ENCODE data around the gene CACNG7.

CACNG7 gene

DNA sequence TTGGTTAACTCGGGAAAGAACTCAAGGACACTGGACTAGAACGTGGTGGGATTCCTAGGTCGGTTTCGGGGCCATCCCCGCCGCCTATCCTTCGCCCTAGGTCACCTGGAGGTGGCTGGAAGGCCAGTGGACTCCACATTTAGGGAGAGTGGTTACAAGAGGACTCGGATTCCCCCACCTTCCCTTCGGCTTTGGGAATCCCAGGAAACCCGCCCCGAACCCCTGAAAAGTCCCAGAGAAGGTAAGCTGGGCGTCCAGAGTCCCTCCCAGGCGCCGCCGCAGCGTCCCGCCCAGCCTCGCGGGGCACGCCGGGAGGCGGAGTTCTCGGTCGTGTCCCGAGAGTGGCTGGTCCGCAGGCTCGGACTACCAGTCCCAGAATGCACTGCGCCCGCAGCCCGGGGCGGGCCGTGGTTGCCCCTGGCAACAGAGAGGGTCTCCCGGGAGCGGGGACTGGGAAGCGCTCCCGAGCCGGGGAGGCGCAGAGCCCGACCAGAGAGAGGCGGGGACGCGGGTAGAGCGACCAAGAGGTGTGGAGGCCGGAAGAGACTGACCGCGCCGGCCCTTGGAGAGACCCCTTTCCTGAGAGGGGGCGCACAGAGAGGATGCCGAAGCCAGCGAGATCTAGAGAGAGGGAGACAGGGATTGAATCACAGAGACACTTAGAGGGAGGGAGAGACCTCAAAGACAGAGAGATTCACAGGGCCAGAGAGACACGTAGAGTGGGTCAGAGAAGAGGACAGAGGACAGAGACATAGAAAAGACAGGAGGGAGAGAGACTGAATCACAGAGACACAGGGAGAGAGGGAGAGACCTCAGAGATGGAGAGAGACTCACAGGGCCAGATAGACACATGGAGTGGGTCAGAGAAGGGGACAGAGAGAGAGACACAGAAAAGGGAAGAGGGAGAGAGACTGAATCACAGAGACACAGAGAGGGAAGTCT, 29.7 kb upstream of the CACNG7 start:
- peak; percentile 98 for DNase-seq (ENCODE audit: low read depth, low spot score)

DNA sequence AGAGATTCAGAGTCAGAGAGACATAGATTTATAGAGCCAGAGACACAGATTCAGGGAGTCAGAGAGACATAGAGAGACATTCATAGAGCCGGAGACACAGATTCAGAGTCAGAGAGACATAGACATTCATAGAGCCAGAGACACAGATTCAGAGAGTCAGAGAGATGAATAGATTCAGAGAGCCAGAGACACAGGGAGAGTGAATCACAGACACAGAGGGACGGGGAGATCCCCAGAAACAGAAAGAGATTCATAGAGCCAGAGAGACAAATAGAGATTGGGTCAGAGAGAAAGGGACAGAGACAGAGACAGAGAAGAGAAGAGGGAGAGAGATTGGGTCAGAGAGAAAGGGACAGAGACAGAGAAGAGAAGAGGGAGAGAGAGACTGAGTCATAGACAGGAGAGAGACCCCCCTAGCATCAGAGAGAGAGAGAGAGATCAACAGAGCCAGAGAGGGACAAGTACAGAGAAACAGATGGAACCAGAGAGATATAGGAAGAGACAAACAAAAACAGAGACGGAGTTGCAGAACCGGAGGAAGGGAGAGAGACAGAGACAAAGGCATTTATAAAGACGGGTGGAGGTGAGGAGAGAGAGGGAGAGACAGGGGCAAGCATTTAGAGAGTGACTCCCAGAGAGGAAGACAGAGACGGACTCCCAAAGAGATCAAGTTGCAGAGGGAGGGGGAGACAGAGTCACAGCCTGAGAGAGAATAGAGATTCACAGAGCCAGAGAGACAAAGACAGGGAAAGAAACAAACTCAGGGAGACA, 28.2 kb upstream of the CACNG7 start:
- no peak for DNase-seq (ENCODE audit: low read depth, low spot score)

DNA sequence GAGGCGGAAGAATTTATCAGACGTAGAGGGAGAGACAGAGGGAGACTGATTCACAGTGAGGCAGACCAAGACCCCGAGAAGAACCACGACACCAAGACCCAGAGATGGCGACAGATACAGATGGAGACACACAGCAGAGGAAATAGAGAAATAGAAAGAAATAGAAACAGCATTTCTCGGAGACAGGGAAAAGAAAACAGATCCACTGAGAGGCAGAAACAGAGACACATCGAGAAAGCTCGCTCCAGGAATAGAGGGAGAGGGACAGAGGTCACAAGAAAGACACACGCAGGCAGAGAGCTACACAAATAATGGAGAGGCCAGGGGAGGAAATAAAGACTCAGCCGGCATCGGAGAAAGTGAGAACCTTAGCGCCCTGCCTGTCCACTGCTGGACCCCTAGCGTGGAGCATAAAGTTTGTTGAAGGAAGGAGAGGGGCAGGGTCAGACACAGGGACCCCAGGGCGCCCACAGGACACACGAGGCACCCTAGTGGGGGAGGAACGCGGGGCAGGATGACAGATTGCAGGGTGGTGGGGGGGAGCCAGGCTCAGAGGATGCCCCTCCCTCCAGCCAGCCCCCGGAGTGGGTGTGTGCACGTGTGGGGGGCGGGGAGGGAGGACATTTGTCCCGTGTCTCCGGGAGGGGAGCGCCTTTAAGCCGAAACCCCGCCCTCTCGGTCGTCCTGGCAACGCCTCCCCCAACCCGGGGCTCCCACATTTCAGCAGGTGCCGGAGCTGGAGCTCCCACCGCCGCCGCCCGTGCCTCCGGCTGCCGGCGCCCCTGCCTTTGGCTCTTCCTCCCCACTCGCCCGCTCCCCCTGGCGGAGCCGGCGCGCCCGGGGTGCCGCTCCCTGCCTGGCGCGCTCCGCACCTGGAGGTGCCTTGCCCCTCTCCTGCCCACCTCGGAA, 27.3 kb upstream of the CACNG7 start, which contains the start of gene PRKCG:
TSS of gene PRKCG (plus strand) at position 716 of the 909 bp plus-strand sequence. CDS start 298 bp downstream, outside the sequence.
- peak; percentile 59 for DNase-seq (ENCODE audit: low read depth, low spot score)

DNA sequence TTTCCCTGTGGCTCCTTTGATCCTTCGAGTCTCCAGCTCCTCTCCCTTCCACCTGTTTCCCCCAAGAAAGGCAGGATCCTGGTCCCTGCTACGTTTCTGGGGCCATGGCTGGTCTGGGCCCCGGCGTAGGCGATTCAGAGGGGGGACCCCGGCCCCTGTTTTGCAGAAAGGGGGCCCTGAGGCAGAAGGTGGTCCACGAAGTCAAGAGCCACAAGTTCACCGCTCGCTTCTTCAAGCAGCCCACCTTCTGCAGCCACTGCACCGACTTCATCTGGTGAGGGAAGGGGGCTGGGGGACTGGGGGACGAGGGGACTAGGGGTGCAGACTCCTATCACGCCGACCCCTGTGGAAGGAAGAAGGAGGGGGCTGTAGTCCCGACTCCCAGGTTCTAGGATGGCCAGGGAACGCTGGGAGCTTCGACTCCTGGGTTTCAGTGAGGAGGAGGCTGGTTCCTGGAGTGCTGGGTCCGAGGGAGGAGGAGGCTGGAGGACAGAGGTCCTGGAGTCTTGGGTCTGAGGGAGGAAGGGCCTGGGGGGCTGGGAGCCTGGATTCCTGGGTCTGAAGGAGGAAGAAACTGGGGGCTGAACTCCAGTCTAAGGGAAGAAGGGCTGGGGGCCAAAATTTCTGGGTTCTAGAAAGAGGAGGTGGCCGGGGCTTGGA, 26.6 kb upstream of the CACNG7 start:
- no peak for DNase-seq (ENCODE audit: low read depth, low spot score)

DNA sequence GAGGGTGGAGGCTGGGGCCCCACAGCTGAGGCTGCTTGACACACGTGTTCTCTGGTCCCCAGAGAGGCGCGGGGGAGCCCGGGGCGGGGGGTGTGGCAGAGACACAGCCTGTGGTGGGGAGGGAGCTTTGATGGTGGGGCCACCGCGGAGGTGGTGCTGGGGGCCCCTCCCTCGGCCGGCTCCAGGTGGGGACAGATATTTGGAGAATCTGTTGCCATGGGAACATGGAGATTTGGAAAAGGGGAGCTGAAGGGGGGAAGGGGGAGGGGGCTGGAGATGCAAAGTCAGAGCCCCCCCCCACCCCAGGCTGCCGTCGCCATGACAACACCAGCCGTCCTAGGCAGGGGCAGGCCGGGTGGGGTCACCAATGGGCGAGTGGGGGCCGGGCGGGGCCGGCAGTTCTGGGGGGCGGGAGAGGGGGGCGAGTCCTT, 25.8 kb upstream of the CACNG7 start:
- no peak for DNase-seq (ENCODE audit: low read depth, low spot score)

DNA sequence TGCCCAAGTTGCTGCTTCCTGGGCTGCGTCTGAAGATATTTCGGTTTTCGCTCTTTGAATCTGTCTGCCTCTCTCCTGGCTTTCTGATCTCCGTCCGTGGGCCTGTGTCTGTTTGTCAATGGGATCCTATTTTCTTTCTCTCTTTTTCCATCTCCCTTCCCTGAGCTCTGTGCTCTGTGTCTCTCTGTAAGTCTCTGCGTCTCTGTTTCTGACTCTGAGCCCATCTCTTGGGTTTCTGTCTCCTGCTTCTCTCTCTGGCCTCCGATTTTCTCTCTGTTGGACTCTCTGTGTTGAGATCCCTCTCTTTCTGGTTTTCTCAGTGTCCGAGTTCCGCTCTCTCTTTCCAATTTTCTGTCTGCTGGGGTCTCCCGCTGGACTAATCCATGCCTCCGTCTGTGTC, 25.3 kb upstream of the CACNG7 start:
- DNase-seq (ENCODE audit: low read depth, low spot score) = no peak

DNA sequence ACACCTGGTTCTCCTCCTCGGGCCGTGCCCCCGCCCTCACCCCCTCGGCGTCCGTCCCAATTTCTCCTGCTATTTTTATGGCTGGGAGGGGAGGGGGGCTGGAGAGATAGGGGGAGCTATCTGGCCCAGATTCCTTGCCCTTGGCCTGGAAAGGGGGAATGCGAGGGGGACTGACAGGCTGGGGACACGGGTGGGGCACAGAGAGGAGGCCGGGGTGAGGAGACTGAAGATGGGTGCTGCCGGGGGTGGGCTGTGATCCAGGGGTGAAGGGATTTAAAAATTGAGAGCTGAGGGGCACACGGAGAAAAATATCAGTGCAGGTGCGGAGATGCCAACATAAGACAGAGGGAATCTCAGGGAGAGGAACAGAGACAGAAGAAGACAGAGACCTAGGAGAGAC, 24.8 kb upstream of the CACNG7 start:
- no peak for DNase-seq (ENCODE audit: low read depth, low spot score)

DNA sequence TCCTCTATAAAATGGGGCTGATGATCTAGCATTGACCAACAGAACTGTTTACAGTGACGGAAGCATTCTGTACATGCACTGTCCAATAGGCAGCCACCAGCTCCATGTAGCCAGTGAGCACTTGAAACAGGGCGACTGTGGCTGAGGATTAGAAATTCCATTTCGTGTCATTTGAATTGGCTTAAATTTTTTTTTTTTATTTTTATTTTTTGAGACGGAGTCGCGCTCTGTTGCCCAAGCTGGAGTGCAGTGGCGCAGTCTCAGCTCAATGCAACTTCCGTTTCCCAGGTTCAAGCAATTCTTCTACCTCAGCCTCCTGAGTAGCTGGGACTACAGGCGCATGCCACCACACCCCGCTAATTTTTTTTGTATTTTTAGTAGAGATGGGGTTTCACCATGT, 24.0 kb upstream of the CACNG7 start:
- no peak for DNase-seq (ENCODE audit: low read depth, low spot score)

DNA sequence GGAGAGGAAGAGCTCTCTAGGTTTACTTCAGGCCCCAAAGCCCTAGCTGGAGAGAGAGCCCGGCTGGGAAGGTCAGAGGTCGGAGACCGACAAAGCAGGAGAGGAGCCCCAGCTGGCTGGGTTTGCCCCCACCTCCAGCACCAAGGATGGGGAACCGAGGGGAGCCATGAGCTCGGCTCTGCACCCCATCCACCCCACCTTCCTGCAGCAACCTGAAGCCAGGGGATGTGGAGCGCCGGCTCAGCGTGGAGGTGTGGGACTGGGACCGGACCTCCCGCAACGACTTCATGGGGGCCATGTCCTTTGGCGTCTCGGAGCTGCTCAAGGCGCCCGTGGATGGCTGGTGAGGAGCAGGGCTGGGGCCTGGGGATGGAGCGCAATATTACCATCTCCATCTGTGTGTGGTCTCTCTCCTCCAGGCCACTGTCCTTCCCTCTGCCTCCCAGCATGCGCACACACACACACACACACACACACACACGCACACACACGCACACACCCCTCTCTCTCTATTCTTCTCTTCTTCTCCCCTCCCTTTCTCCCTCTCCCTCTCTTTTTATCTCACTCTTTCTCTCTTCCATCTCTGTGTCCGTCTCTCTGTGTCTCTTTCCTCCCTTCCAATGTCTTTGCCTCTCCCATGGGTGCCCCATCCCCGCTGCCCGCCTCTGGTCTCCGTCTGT, 16.6 kb upstream of the CACNG7 start:
- DNase-seq (ENCODE audit: low read depth, low spot score) = no peak

DNA sequence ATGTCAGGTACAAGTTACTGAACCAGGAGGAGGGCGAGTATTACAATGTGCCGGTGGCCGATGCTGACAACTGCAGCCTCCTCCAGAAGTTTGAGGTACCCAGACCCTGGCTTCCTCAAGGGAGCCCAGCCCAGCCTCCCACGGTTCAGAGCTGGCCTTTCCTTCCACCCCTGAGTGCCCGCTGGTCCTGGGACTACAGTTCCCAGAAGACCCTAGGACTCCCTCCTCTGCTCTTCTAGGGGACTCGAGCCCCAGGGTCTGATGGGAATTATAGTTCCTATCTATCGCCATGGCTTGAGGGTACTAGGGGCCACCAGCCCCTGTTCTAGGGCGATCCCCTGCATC, 16.1 kb upstream of the CACNG7 start:
- no peak for DNase-seq (ENCODE audit: low read depth, low spot score)

DNA sequence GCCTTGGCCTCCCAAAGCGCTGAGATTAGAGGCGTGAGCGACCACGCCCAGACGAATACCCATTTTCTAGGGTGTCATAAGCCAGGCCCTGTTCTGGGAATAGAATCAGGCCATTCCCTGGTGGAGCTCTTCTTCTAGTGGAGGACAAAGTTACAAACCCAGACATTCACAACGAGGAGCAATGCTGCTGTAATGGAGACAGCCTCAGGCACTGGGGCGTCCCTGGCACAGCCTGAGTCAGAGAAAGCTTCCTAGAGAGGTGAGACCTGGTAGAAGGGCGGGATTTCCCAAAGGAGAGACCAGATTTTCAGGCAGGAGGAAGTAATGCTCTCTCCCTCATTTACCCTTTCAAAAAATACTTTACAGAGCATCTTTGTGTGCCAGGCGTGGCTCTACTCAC, 14.4 kb upstream of the CACNG7 start:
- no peak for DNase-seq (ENCODE audit: low read depth, low spot score)

DNA sequence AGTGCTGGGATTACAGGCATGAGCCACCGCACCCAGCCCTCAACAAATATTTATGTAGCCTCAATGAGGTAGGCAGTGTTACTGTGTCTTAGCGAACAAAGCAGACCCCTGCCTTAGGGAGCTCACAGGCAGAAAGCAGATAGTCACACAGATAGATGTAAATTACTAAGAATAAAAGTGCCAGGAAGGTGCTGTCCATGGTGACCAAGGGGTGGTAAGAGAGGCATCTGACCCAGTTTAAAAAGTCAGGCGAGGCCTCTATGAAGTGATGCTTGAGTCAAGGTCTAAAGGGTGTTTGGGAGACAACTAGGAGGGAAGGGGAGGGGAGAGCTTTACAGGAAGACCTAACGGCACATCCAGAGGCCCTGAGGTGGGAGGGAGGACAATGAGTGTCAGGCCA, 12.4 kb upstream of the CACNG7 start:
- DNase-seq (ENCODE audit: low read depth, low spot score) = no peak

DNA sequence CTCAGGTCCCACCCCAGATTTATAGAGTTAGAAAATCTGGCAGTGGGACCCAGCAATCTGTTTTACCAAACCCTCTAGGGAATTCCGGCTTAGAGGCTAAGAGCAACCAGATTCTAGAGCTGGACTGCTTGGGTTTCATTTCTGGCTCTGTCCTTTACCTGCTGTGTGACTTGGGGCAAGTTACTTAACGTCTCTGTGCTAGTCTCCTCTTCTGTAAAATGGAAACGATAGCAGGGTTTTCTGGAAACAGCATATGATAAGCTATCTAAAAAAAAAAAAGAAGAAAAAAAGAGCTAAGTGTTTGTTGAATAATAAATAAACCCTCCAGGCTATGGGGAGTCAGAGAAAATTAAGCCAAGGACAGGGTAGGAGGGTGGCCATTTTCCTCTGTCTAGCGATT, 11.6 kb upstream of the CACNG7 start:
- no peak for DNase-seq (ENCODE audit: low read depth, low spot score)

DNA sequence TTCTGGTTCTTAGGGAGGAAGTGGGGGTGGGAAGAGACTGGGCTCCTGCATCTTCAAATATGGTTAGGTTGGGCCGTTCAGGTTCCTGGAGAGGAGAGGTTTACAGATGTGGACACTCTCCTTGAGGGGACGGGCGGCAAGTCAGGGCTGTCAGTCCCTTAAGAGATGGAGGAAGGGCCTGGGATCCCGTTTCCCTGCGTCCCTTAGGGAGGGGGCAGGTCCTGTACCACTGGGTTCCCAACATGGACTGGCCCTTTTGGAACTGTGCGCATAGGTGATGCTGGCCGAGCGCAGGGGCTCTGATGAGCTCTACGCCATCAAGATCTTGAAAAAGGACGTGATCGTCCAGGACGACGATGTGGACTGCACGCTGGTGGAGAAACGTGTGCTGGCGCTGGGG, 10.9 kb upstream of the CACNG7 start:
- DNase-seq (ENCODE audit: low read depth, low spot score) = no peak

DNA sequence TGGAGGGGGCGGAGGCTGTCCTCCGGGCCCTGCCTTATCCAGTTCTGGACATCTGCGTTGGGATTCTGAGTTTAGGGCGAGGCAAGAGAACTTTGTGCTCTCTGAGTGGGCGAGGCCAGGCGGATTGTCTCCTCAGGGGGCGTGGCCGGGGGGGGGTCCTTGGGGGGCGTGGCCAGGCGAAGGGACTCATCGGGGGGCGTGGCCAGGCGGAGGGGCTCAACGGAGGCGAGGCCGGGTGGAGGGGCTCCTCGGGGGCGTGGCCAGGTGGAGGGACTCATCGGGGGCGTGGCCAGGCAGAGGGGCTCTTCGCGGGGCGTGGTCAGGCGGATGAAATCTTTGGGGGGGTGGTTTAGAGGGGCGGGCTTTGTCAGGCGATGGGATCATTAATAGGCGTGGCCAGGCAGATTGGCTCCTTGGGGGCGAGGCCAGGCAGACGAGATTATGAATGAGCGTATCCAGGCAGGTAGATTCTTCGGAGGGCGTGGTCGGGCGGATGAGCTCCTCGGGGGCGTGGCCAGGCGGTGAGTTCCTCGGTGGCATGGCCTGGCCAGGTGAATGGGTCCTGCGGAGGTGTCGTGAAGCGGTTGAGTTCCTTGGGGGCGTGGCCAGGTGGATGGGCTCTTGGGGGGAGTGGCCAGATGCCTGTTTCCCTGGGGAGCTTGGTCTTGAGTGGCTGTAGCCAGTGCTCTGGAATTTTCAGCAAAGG, 10.3 kb upstream of the CACNG7 start:
- DNase-seq (ENCODE audit: low read depth, low spot score) = no peak

DNA sequence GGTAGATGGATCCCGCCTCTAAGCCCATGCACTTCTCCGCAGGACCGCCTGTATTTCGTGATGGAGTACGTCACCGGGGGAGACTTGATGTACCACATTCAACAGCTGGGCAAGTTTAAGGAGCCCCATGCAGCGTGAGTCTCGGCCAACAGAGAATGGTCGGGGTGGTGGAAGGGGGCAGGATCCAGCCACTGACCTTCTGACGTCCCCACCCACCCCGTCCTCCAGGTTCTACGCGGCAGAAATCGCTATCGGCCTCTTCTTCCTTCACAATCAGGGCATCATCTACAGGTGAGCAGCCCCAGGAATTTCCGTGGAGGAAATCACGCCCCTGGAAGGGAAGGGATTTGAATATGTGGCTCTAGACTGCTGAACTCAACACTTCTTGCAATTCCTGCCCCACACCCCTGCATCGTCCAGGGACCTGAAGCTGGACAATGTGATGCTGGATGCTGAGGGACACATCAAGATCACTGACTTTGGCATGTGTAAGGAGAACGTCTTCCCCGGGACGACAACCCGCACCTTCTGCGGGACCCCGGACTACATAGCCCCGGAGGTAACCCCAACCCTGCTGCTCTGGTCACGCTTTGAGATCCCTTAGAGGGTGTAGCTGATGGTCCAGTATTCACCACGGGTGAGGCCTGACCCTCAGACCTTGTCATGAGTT, 8.8 kb upstream of the CACNG7 start:
- DNase-seq (ENCODE audit: low read depth, low spot score) = no peak

DNA sequence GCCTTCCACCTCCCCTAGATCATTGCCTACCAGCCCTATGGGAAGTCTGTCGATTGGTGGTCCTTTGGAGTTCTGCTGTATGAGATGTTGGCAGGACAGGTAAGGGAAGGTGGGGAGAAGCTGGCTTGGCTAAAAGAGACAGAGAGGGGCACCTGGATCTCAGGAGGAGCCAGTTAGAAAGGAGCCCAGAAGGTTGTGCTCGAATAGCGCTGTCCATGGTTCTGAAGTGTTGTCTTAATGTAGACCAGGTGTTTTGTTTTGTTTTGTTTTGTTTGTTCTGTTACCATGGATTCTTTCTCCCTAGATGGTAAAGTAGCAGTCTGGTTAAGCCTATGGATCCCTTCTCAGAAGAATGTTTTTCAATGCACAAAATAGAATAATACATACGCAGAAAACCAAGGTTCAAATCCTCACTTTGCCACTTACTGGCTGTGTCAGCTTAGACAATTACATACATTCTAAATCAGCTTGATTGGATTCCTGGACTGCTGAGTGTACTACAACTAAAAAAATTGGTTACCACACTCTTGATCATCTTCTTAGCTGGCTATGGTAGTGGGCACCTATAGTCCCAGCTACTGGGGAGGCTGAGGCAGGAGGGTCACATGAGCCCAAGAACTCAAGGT, 5.9 kb upstream of the CACNG7 start:
- DNase-seq (ENCODE audit: low read depth, low spot score) = peak; percentile 70

DNA sequence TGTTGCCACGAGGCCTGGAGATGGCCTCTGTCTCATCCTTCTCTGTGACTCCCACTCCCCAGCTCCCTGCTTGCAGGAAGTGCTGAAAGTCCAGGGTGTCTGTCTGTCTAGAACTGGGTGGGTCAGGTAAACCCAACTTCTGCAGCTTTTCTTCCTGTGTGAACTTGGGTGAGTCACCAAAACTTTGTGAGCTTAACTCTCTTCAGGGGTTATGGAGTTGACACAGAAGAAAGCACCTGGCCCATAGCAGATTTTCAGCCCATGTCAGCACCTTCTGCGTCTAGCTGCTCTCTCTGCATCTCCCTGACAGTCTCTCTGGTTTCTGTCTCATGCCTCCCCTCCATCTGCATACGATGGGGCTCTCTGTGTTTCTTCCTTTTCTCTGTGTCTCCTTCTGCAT, 4.2 kb upstream of the CACNG7 start:
- no peak for DNase-seq (ENCODE audit: low read depth, low spot score)

DNA sequence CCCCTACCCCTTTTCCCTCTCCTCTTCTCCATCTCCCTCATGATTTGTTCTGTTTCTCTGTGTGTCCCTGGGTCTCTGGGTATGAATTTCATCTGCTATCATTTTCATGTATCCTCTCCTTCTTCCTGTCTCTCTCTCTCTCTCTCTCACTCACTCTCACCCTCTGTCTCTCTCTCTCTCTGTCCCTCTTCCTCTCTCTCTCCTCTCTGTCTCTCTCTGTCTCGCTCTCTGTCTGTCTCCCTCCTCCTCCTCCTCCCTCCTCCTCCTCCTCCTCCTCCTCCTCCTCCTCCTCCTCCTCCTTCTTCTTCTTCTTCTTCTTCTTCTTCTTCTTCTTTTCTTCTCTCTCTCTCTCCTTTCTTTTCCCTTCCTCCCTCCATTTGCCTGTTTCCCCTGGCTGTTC, 3.3 kb upstream of the CACNG7 start:
- no peak for DNase-seq (ENCODE audit: low read depth, low spot score)

Data from astrocyte of the hippocampus (primary cell).